Tibial nerve (tissue), 4 donors: ENCODE results near the gene CHKA.

Source experiments
- CTCF ChIP-seq, 5 experiments: fragments of 200-600 bp in 3 of 5; fragments of 450-650 bp in 2 of 5; sonication (generic) in 3 of 5; IDR thresholded peaks; one replicate each; pipeline ENCODE4 v1.5.1; 2016 to 2019; ENCODE audit warnings: antibody characterized with exemption in 5 of 5, mild to moderate bottlenecking in 3 of 5, moderate library complexity in 2 of 5
- EP300 ChIP-seq, 2 donors: sonication (generic); formaldehyde crosslinking; IDR thresholded peaks; one replicate each; pipeline ENCODE4 v1.6.1; 2017; ENCODE audit warnings: antibody characterized with exemption in 2 of 2, mild to moderate bottlenecking in 1 of 2

DNA sequence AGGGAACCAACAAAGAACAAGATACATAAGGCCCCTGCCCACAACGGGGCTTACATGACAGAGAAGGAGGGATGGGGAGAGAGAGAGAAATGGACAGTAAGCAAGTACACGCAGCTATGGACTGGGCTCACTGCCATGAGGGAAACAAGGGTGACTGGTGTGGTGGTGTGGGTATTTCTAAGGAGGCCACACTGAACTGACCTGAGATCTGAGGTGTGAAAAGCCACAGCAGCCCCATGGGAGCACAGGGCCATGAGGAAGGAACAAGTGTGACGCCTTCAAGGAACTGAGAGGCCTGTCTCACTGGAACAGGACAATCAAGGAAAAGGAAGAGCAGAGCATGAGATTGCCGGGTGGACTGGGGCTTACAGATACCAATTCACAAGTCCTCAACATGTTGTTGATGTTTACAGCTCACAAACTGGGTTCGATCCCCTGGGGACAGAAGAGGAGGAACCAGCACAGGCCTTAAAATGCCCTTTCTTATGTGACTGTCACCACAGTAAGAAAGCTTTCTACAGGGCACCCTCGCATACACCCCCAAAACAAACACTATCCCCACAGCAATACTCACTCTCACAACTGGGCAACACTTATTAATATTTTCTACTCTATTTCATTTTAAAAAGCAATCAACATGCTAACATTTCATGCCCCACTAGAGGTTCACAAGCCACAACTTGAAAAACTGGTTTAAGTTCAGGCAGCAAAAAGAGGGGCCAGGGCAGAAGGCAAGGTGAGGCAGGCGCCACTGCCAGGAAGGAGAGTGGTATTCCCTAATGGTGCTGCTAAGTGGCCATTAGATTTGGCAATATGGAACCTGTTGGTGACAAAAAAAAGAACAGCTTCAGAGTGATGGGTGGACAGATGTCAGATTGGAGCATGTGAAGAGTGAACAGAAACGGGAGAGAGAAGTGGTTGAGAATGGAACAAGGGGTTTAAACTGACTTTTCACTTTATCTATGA is 43.3 kb downstream of the CHKA start:
- TF ChIP-seq CTCF (IDR thresholded peaks at IDR 0.05) (no peak), EP300 (IDR thresholded peaks at IDR 0.05) (no peak)
